Prostate gland (tissue), 2 donors: ENCODE results near the gene SCYL1. TPM values are rescaled to one million over a fixed set of nuclear protein-coding genes. Genes with fewer than 3 reads are reported as not detected.

Experiments
- DNase-seq: peaks from one replicate; pipeline ENCODE4 v3.0.0-alpha.2; 2019; ENCODE audit warnings: low spot score
- H3K27ac ChIP-seq, 2 donors: fragments of 200-600 bp; sonication (generic); 2 replicates each; pipeline ENCODE4 v1.5.1; 2017 to 2019
- H3K27me3 ChIP-seq: fragments of 200-600 bp; sonication (generic); replicated peaks from 2 replicates; pipeline ENCODE4 v1.5.1; 2019; ENCODE audit not compliant: insufficient read depth
- H3K36me3 ChIP-seq, 2 donors: fragments of 200-600 bp; sonication (generic); 1 replicate in 1 of 2; 2 replicates in 1 of 2; pipeline versions ENCODE4 v1.5.1 to v1.8.1; 2017 to 2019
- H3K4me1 ChIP-seq: fragments of 200-600 bp; sonication (generic); replicated peaks from 2 replicates; pipeline ENCODE4 v1.5.1; 2019
- H3K4me3 ChIP-seq, 2 donors: fragments of 200-600 bp; sonication (generic); 2 replicates each; pipeline ENCODE4 v1.5.1; 2017 to 2019
- H3K9me3 ChIP-seq: fragments of 200-600 bp; sonication (generic); 2 replicates; pipeline ENCODE4 v1.5.1; 2017
- CTCF ChIP-seq, 4 experiments: fragments of 200-600 bp in 2 of 4; fragments of 450-650 bp in 2 of 4; sonication (generic) in 2 of 4; IDR thresholded peaks; 1 replicate in 3 of 4; 2 replicates in 1 of 4; pipeline ENCODE4 v1.5.1; 2016 to 2019; ENCODE audit warnings: antibody characterized with exemption in 4 of 4, mild to moderate bottlenecking in 2 of 4, moderate library complexity in 2 of 4
- POLR2A ChIP-seq: fragments of 450-650 bp; IDR thresholded peaks from one replicate; pipeline ENCODE4 v1.6.1; 2016; ENCODE audit warnings: antibody characterized with exemption, mild to moderate bottlenecking
- POLR2AphosphoS5 ChIP-seq: sonication (generic); formaldehyde crosslinking; IDR thresholded peaks from one replicate; pipeline ENCODE4 v1.6.1; 2017; ENCODE audit warnings: antibody characterized with exemption
- WGBS: methylation state at CpG from one replicate; pipeline ENCODE4 v1.1.5; 2018; 5-methylcytosine and 5-hydroxymethylcytosine counted together
- intact Hi-C: fragments of 100-400 bp; cut with DNase I; formaldehyde crosslinking; loops from one replicate; pipeline ENCODE4 v1.14.2; 2022
- total RNA-seq, 2 donors: library from RNA; depleted of rRNA; stranded (reverse); fragments of >200 nt; gene quantifications; one replicate each; pipeline ENCODE4 v1.1.0, GENCODE V29; 2016

The SCYL1 gene
- total RNA-seq, 2 donors from 2014 or later: 125 to 177 TPM

GRCh38 chr11:65545853-65546216, 21.0 kb downstream of the SCYL1 start:
- no peaks in the 10 kb centered on the region for H3K36me3 ChIP-seq
- peak overlapping the region; percentile 69 to 76 for H3K27ac ChIP-seq
- H3K4me3 ChIP-seq: no peak overlapping the region
- no peaks in the 10 kb centered on the region for H3K27me3 ChIP-seq
- 66% methylated on average over 4 of the region's 4 CpGs for WGBS
- TF ChIP-seq POLR2AphosphoS5: no peak
- no peak for TF ChIP-seq CTCF (IDR thresholded peaks at IDR 0.05)
- intact Hi-C loops: no loop called here
- no peak for DNase-seq
- peaks cover 10% of the 10 kb centered on the region for H3K4me1 ChIP-seq
- no peaks in the 10 kb centered on the region for H3K9me3 ChIP-seq

GRCh38 chr11:65546217-65546958, 21.5 kb downstream of the SCYL1 start:
- 33% methylated on average over 51 of the region's 64 CpGs for WGBS
- peak overlapping the region; percentile 25 to 33 for H3K4me3 ChIP-seq
- H3K36me3 ChIP-seq: no peaks in the 10 kb centered on the region
- H3K4me1 ChIP-seq: peaks cover 6% of the 10 kb centered on the region
- no peaks in the 10 kb centered on the region for H3K9me3 ChIP-seq
- H3K27ac ChIP-seq: peak overlapping the region; percentile 69 to 76
- H3K27me3 ChIP-seq: no peaks in the 10 kb centered on the region
- intact Hi-C loops: no loop called here
- DNase-seq: peak; percentile 94
- TF ChIP-seq CTCF (IDR thresholded peaks at IDR 0.05) (peak in 1 of 4 experiments; percentile 25), POLR2AphosphoS5 (peak; percentile 37), POLR2A (peak; percentile 48)

GRCh38 chr11:65547446-65548125, 22.7 kb downstream of the SCYL1 start:
- TF ChIP-seq POLR2AphosphoS5 (no peak), CTCF (IDR thresholded peaks at IDR 0.05) (no peak), POLR2A (no peak)
- Histone ChIP-seq H3K4me1 (no peaks in the 10 kb centered on the region), H3K9me3 (no peaks in the 10 kb centered on the region), H3K27ac (no peak overlapping the region), H3K4me3 (no peak overlapping the region), H3K36me3 (no peaks in the 10 kb centered on the region), H3K27me3 (no peaks in the 10 kb centered on the region)
- WGBS: 80% methylated on average over 52 of the region's 52 CpGs
- intact Hi-C loops: no loop called here
- no peak for DNase-seq

GRCh38 chr11:65548395-65548794, 23.5 kb downstream of the SCYL1 start:
- H3K4me3 ChIP-seq: no peak overlapping the region
- no peak for TF ChIP-seq CTCF (IDR thresholded peaks at IDR 0.05)
- TF ChIP-seq POLR2A: no peak
- no peak for TF ChIP-seq POLR2AphosphoS5
- H3K4me1 ChIP-seq: no peaks in the 10 kb centered on the region
- DNase-seq: no peak
- H3K27me3 ChIP-seq: no peaks in the 10 kb centered on the region
- no peaks in the 10 kb centered on the region for H3K36me3 ChIP-seq
- 88% methylated on average over 3 of the region's 3 CpGs for WGBS
- no peaks in the 10 kb centered on the region for H3K9me3 ChIP-seq
- no peak overlapping the region for H3K27ac ChIP-seq
- intact Hi-C loops: no loop called here

- H3K4me3 ChIP-seq: no peak overlapping the region
- TF ChIP-seq CTCF (IDR thresholded peaks at IDR 0.05) (no peak), POLR2AphosphoS5 (no peak), POLR2A (no peak)
- intact Hi-C loops: no loop called here
- no peak for DNase-seq
- H3K36me3 ChIP-seq: no peaks in the 10 kb centered on the region
- 96% methylated on average over 3 of the region's 3 CpGs for WGBS
- no peaks in the 10 kb centered on the region for H3K27me3 ChIP-seq
- H3K4me1 ChIP-seq: no peaks in the 10 kb centered on the region
- H3K9me3 ChIP-seq: no peaks in the 10 kb centered on the region
- H3K27ac ChIP-seq: no peak overlapping the region
Measured at GRCh38 chr11:65549096-65549495, 24.2 kb downstream of the SCYL1 start.
